ENCODE measurements around the gene KRTAP5-4.

The KRTAP5-4 gene

GRCh38 chr11:1656061-1656441, 34.1 kb upstream of the KRTAP5-4 start:
- CTCF ChIA-PET, result interaction anchor here (4.7 to 6.9 kb wide), 2 partner anchors 37 to 496 kb away, joined by 68 to 72 read pairs; no protein-coding TSS in a partner anchor
- POLR2A ChIA-PET, result no interaction called here
- no peak for DNase-seq (ENCODE audit: extremely low spot score)
- no peak for TF ChIP-seq CTCF (IDR thresholded peaks at IDR 0.05; ENCODE audit: control extremely low read depth, extremely low read depth, low read depth, missing control alignments)

- ChIA-PET CTCF (interaction anchor here (4.7 to 7.6 kb wide), 3 partner anchors 37 to 497 kb away, joined by 68 to 107 read pairs (median 72); partner anchors contain the start of gene SYT8), POLR2A (no interaction called here)
- no peak for TF ChIP-seq CTCF (IDR thresholded peaks at IDR 0.05; ENCODE audit: control extremely low read depth, extremely low read depth, low read depth, missing control alignments)
- DNase-seq (ENCODE audit: extremely low spot score), result no peak
Observed at GRCh38 chr11:1655168-1656060, 33.5 kb upstream of the KRTAP5-4 start.

- no peak for DNase-seq (ENCODE audit: extremely low spot score)
- ChIA-PET CTCF (interaction anchor here (1.0 to 7.6 kb wide), 6 partner anchors 13 to 498 kb away, joined by 3 to 107 read pairs (median 50); partner anchors contain the start of gene SYT8), POLR2A (no interaction called here)
- TF ChIP-seq CTCF (IDR thresholded peaks at IDR 0.05; ENCODE audit: control extremely low read depth, extremely low read depth, low read depth, missing control alignments), result no peak
Observed at GRCh38 chr11:1654388-1655167, 32.6 kb upstream of the KRTAP5-4 start.

- no peak for DNase-seq (ENCODE audit: extremely low spot score)
- ChIA-PET POLR2A (no interaction called here), CTCF (interaction anchor here (1.0 to 7.6 kb wide), 23 partner anchors 13 to 499 kb away, joined by 3 to 107 read pairs (median 6); partner anchors contain the start of genes KRTAP5-5, KRTAP5-6 and SYT8)
- TF ChIP-seq CTCF (IDR thresholded peaks at IDR 0.05; ENCODE audit: control extremely low read depth, extremely low read depth, low read depth, missing control alignments), result no peak
Observed at GRCh38 chr11:1653541-1654387, 31.8 kb upstream of the KRTAP5-4 start.

GRCh38 chr11:1652771-1653540, 31.0 kb upstream of the KRTAP5-4 start:
- POLR2A ChIA-PET, result no interaction called here
- CTCF ChIA-PET, result interaction anchor here (0.6 to 7.6 kb wide), 55 partner anchors 12 to 644 kb away, joined by 3 to 107 read pairs (median 5); partner anchors contain the start of genes KRTAP5-5, KRTAP5-6, SYT8 and TNNI2
- DNase-seq (ENCODE audit: extremely low spot score), result peak; percentile 90

More at GRCh38 chr11:1652771-1653540, 31.0 kb upstream of the KRTAP5-4 start:
- peak; percentile 97 for TF ChIP-seq CTCF (IDR thresholded peaks at IDR 0.05; ENCODE audit: control extremely low read depth, extremely low read depth, low read depth, missing control alignments)
